ENCODE results near the gene PAGE4.
A peak's percentile ranks its signal among the peaks of the same experiment; 100 is the strongest.

Gene PAGE4

GRCh38 chrX:49809891-49810632, 19.0 kb upstream of the PAGE4 start:
- Histone ChIP-seq H3K36me3 (no peaks in the 10 kb centered on the region), H3K27me3 (no peaks in the 10 kb centered on the region), H3K4me3 (no peak overlapping the region), H3K9me3 (no peaks in the 10 kb centered on the region), H3K4me1 (no peaks in the 10 kb centered on the region), H3K27ac (no peak overlapping the region)
- TF ChIP-seq, protein P1, sequence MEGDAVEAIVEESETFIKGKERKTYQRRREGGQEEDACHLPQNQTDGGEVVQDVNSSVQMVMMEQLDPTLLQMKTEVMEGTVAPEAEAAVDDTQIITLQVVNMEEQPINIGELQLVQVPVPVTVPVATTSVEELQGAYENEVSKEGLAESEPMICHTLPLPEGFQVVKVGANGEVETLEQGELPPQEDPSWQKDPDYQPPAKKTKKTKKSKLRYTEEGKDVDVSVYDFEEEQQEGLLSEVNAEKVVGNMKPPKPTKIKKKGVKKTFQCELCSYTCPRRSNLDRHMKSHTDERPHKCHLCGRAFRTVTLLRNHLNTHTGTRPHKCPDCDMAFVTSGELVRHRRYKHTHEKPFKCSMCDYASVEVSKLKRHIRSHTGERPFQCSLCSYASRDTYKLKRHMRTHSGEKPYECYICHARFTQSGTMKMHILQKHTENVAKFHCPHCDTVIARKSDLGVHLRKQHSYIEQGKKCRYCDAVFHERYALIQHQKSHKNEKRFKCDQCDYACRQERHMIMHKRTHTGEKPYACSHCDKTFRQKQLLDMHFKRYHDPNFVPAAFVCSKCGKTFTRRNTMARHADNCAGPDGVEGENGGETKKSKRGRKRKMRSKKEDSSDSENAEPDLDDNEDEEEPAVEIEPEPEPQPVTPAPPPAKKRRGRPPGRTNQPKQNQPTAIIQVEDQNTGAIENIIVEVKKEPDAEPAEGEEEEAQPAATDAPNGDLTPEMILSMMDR (IDR thresholded peaks at IDR 0.05), result no peak
- DNase-seq, result no peak
- intact Hi-C loops (cut with DNase I; ENCODE audit: low total_unique reads), result no loop called here

DNA sequence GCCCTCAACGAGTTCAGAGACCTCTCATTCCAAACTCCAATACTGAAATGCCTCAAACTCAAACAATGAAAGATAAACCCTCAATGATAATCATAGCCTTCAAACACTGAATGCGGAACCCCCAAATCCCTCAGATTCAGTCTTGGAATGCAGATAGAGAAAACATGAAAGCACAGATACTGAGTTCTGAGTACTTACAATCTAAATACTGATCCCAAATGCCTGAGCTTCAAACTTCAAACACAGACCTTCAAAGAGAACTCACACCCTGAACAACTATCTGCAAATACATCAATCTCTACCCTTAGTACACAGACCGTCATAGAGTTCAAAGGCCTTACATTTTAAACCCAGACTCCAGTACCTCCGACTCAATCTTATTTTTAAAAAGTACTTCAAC, 16.9 kb upstream of the PAGE4 start:
- H3K4me3 ChIP-seq, result no peak overlapping the region
- TF ChIP-seq, protein P1 (IDR thresholded peaks at IDR 0.05), result no peak
- H3K9me3 ChIP-seq, result no peaks in the 10 kb centered on the region
- H3K4me1 ChIP-seq, result no peaks in the 10 kb centered on the region
- no peaks in the 10 kb centered on the region for H3K27me3 ChIP-seq
- DNase-seq, result no peak
- H3K27ac ChIP-seq, result no peak overlapping the region
- intact Hi-C loops (cut with DNase I; ENCODE audit: low total_unique reads), result no loop called here
- H3K36me3 ChIP-seq, result no peaks in the 10 kb centered on the region

DNA sequence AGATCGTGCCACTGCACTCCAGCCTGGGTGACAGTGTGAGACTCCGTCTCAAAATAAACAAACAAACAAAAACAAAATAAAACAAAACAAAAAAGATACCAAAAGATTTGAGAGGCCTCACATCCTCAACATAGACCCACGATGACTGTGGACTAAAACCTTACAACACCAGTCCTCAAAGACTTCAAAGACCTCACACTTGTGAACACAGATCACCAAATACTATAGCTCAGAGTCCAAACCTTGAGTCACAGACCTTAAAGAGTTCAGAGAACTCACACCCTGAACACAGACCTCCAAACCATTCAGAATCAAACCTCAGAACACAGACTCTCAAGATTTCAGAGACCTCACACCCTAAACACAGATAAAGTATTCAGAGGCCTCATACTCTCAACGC, 12.7 kb upstream of the PAGE4 start:
- Histone ChIP-seq H3K9me3 (no peaks in the 10 kb centered on the region), H3K27ac (no peak overlapping the region), H3K27me3 (no peaks in the 10 kb centered on the region), H3K4me3 (no peak overlapping the region), H3K36me3 (no peaks in the 10 kb centered on the region), H3K4me1 (no peaks in the 10 kb centered on the region)
- TF ChIP-seq, protein P1 (IDR thresholded peaks at IDR 0.05), result no peak
- intact Hi-C loops (cut with DNase I; ENCODE audit: low total_unique reads), result no loop called here
- DNase-seq, result no peak

- intact Hi-C loops (cut with DNase I; ENCODE audit: low total_unique reads), result no loop called here
- DNase-seq, result no peak
- H3K36me3 ChIP-seq, result no peaks in the 10 kb centered on the region
- no peaks in the 10 kb centered on the region for H3K4me1 ChIP-seq
- TF ChIP-seq, protein P1 (IDR thresholded peaks at IDR 0.05), result peak; percentile 21 to 38
- no peaks in the 10 kb centered on the region for H3K9me3 ChIP-seq
- H3K27me3 ChIP-seq, result no peaks in the 10 kb centered on the region
- no peak overlapping the region for H3K4me3 ChIP-seq
- no peak overlapping the region for H3K27ac ChIP-seq
Observed at GRCh38 chrX:49838374-49838773, 9.3 kb downstream of the PAGE4 start.

DNA sequence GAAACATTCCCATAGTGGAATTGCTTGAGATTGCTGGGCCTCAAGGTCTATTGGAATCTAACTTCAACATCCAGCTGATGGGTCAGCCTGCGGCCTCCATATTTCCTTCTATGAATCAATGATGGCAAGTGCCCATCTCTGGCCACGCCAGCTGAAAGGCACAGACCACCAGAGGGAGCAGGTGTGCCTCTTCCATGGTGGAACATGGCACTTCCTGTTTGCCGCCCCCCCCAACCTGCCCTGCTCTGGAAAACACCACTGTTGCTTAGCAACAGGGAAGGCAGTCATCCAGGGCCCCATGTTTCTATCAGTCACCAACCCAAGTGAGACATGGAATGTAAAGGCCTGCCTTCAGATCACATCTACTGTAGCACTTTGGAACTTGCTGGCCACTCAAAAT, 11.6 kb downstream of the PAGE4 start:
- DNase-seq, result no peak
- H3K4me3 ChIP-seq, result no peak overlapping the region
- H3K27me3 ChIP-seq, result no peaks in the 10 kb centered on the region
- no peaks in the 10 kb centered on the region for H3K9me3 ChIP-seq
- H3K36me3 ChIP-seq, result no peaks in the 10 kb centered on the region
- H3K27ac ChIP-seq, result no peak overlapping the region
- TF ChIP-seq, protein P1 (IDR thresholded peaks at IDR 0.05), result no peak
- intact Hi-C loops (cut with DNase I; ENCODE audit: low total_unique reads), result no loop called here
- no peaks in the 10 kb centered on the region for H3K4me1 ChIP-seq

- Histone ChIP-seq H3K4me1 (no peaks in the 10 kb centered on the region), H3K36me3 (no peaks in the 10 kb centered on the region), H3K9me3 (no peaks in the 10 kb centered on the region), H3K27me3 (no peaks in the 10 kb centered on the region), H3K27ac (no peak overlapping the region), H3K4me3 (no peak overlapping the region)
- no peak for DNase-seq
- intact Hi-C loops (cut with DNase I; ENCODE audit: low total_unique reads), result no loop called here
- TF ChIP-seq, protein P1 (IDR thresholded peaks at IDR 0.05), result no peak
Observed at GRCh38 chrX:49842621-49843020, 13.5 kb downstream of the PAGE4 start.

Data from tibial artery (tissue), 4 donors.